KMS-11 (cell line): ENCODE measurements around the gene WWC1.

Experiments
- H2AFZ ChIP-seq: fragments of 200-600 bp; sonication (generic); 2 replicates; pipeline ENCODE4 v1.6.1; 2016; ENCODE audit warnings: antibody characterized with exemption, mixed run types, low read depth
- H3K27ac ChIP-seq: fragments of 200-600 bp; sonication (generic); 2 replicates; pipeline ENCODE4 v1.6.1; 2016; ENCODE audit warnings: mild to moderate bottlenecking, mixed run types
- H3K27me3 ChIP-seq: fragments of 200-600 bp; sonication (generic); 2 replicates; pipeline ENCODE4 v1.6.1; 2017; ENCODE audit warnings: mild to moderate bottlenecking, low read depth, mixed run types, moderate library complexity; ENCODE audit not compliant: insufficient read depth
- H3K36me3 ChIP-seq: fragments of 200-600 bp; sonication (generic); 2 replicates; pipeline ENCODE4 v1.6.1; 2017; ENCODE audit warnings: mild to moderate bottlenecking, mixed run types; ENCODE audit not compliant: insufficient read depth
- H3K4me1 ChIP-seq: fragments of 200-600 bp; sonication (generic); 2 replicates; pipeline ENCODE4 v1.6.1; 2016; ENCODE audit warnings: mild to moderate bottlenecking, low read depth, mixed run types; ENCODE audit not compliant: poor library complexity, severe bottlenecking
- H3K4me2 ChIP-seq: fragments of 200-600 bp; sonication (generic); 2 replicates; pipeline ENCODE4 v1.7.0; 2016; ENCODE audit warnings: mild to moderate bottlenecking, mixed run types
- H3K4me3 ChIP-seq: fragments of 200-600 bp; sonication (generic); IDR thresholded peaks from 2 replicates; pipeline ENCODE4 v1.6.1; 2017; ENCODE audit warnings: low read depth, low read length, mixed read lengths; ENCODE audit not compliant: insufficient read depth
- H3K79me2 ChIP-seq: fragments of 200-600 bp; sonication (generic); 2 replicates; pipeline ENCODE4 v1.6.1; 2016; ENCODE audit warnings: low read depth, mixed run types; ENCODE audit not compliant: insufficient read depth
- H3K9ac ChIP-seq: fragments of 200-600 bp; sonication (generic); 2 replicates; pipeline ENCODE4 v1.6.1; 2016; ENCODE audit warnings: mild to moderate bottlenecking, mixed run types
- H4K20me1 ChIP-seq: fragments of 200-600 bp; sonication (generic); 2 replicates; pipeline ENCODE4 v1.6.1; 2016; ENCODE audit warnings: mild to moderate bottlenecking, mixed run types; ENCODE audit not compliant: insufficient read depth
- TF ChIP-seq, protein P1 (sequence below): fragments of 200-600 bp; sonication (generic); conservative IDR thresholded peaks from 2 replicates; pipeline ENCODE4 v1.6.1; 2017; ENCODE audit warnings: low read depth, mild to moderate bottlenecking, antibody characterized with exemption, low read length, moderate library complexity, mixed read lengths

Gene WWC1

DNA sequence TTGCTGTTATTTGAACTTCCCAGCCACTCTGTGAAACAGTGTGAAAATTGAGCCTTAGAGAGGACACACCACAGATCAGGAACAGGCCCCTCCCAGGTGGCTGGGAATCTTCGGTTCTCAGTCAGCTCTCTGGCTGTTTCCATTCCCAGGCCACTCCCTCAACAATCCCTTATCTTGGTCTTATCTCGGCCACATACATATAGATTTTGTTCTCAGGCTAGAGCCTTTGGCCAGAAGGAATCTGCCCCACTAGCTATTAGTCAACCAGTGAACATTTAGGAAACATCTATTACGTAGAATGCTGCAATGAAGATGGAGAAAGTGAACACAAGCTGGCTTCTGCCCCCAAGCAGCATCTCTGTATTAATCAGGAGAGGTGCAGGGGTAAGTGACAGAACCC, 21.0 kb upstream of the WWC1 start:
- H3K27me3 ChIP-seq: no peaks in the 10 kb centered on the region
- H4K20me1 ChIP-seq: no peaks in the 10 kb centered on the region
- no peaks in the 10 kb centered on the region for H3K36me3 ChIP-seq
- TF ChIP-seq, protein P1, sequence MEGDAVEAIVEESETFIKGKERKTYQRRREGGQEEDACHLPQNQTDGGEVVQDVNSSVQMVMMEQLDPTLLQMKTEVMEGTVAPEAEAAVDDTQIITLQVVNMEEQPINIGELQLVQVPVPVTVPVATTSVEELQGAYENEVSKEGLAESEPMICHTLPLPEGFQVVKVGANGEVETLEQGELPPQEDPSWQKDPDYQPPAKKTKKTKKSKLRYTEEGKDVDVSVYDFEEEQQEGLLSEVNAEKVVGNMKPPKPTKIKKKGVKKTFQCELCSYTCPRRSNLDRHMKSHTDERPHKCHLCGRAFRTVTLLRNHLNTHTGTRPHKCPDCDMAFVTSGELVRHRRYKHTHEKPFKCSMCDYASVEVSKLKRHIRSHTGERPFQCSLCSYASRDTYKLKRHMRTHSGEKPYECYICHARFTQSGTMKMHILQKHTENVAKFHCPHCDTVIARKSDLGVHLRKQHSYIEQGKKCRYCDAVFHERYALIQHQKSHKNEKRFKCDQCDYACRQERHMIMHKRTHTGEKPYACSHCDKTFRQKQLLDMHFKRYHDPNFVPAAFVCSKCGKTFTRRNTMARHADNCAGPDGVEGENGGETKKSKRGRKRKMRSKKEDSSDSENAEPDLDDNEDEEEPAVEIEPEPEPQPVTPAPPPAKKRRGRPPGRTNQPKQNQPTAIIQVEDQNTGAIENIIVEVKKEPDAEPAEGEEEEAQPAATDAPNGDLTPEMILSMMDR: no peak
- no peak overlapping the region for H2AFZ ChIP-seq
- H3K79me2 ChIP-seq: no peaks in the 10 kb centered on the region
- H3K9ac ChIP-seq: no peak overlapping the region
- no peak overlapping the region for H3K4me3 ChIP-seq
- H3K4me1 ChIP-seq: peaks cover 9% of the 10 kb centered on the region
- no peak overlapping the region for H3K4me2 ChIP-seq
- no peak overlapping the region for H3K27ac ChIP-seq

- H3K36me3 ChIP-seq: no peaks in the 10 kb centered on the region
- H3K4me1 ChIP-seq: peaks cover 9% of the 10 kb centered on the region
- no peak overlapping the region for H3K9ac ChIP-seq
- H4K20me1 ChIP-seq: no peaks in the 10 kb centered on the region
- no peak overlapping the region for H3K4me3 ChIP-seq
- TF ChIP-seq, protein P1: no peak
- no peaks in the 10 kb centered on the region for H3K79me2 ChIP-seq
- no peaks in the 10 kb centered on the region for H3K27me3 ChIP-seq
- no peak overlapping the region for H2AFZ ChIP-seq
- no peak overlapping the region for H3K4me2 ChIP-seq
- no peak overlapping the region for H3K27ac ChIP-seq
Measured at GRCh38 chr5:168273056-168273980, 18.1 kb upstream of the WWC1 start.

DNA sequence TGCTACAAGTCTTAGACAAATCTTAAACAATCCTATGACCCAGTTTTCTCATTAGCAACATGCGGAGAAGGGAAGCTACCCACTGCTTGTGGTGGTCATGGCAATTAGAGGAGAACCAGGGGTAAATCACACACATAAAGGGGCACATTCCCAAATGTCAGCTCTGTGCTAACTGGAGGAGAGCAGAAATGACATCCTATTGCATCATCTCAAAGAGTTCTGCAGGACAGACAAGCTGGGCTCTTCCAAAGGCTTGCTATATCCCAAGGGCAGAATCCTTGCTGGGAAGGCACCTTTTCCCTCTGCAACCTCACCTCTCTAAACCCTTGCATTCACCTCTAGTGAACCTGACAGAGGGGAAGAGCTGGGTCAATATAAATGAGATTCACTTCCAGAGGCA, 17.0 kb upstream of the WWC1 start:
- no peak overlapping the region for H3K4me3 ChIP-seq
- H4K20me1 ChIP-seq: no peaks in the 10 kb centered on the region
- H3K36me3 ChIP-seq: no peaks in the 10 kb centered on the region
- no peak overlapping the region for H2AFZ ChIP-seq
- no peak overlapping the region for H3K4me2 ChIP-seq
- H3K79me2 ChIP-seq: no peaks in the 10 kb centered on the region
- H3K27ac ChIP-seq: no peak overlapping the region
- H3K4me1 ChIP-seq: peaks cover 9% of the 10 kb centered on the region
- TF ChIP-seq, protein P1: no peak
- H3K9ac ChIP-seq: no peak overlapping the region
- no peaks in the 10 kb centered on the region for H3K27me3 ChIP-seq

DNA sequence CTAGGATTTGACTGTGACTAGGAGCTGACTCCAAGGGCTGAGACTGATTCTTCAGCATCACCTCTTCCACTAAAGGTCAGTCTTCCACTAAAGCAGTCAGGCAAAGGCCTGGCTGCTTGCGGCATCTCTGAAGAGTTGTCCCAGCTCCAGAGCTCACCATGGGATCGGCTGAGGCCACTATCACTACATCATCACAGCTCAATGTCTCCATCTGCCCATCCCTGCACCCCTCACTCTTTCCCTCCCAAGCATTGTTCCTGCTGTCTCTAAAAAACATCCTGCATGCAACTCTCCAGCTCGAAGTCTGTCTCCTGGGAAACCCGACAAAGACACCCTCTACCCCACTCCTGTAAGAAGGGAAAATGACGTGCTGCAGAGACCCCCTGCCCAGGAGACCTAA, 15.5 kb upstream of the WWC1 start:
- Histone ChIP-seq H3K9ac (no peak overlapping the region), H4K20me1 (no peaks in the 10 kb centered on the region)

More for the DNA sequence above, 15.5 kb upstream of the WWC1 start:
- Histone ChIP-seq H3K4me1 (no peaks in the 10 kb centered on the region), H3K27ac (no peak overlapping the region), H3K27me3 (no peaks in the 10 kb centered on the region), H3K4me3 (no peak overlapping the region), H3K4me2 (no peak overlapping the region), H3K36me3 (no peaks in the 10 kb centered on the region), H3K79me2 (no peaks in the 10 kb centered on the region), H2AFZ (no peak overlapping the region)
- TF ChIP-seq, protein P1: no peak
